Panc1 (cell line): ENCODE results near the gene TMEM50B. TPM values are rescaled to one million over a fixed set of nuclear protein-coding genes. Genes with fewer than 3 reads are reported as not detected.

Experiments used
- ATAC-seq: fragments of 200-7000 bp; cut with Tn5 transposase; 2 replicates; pipeline ENCODE4 v1.9.1; 2020; ENCODE audit warnings: mild to moderate bottlenecking, moderate library complexity
- BruUV-seq: library from RNA; stranded (reverse); fragments of 400-500 nt; replicated peaks from 2 replicates; lab custom pipeline; 2021; lab: Mats Ljungman, UMichigan
- CTCF ChIA-PET: fragments of 300-600 bp; sonication (Branson Sonifier 250); formaldehyde crosslinking; loops from one replicate; lab custom pipeline; 2022; ENCODE audit warnings: antibody characterized with exemption; lab: Charles Lee
- POLR2A ChIA-PET: fragments of 300-600 bp; sonication (Branson Sonifier 250); formaldehyde crosslinking; loops from one replicate; lab custom pipeline; 2022; ENCODE audit warnings: antibody characterized with exemption; lab: Charles Lee
- DNase-seq: peaks from one replicate; pipeline ENCODE4 v3.0.0-alpha.2; 2010; ENCODE audit warnings: low read depth, low spot score
- H3K27ac ChIP-seq: 2 replicates; pipeline ENCODE4 v1.5.1; 2011; ENCODE audit warnings: mild to moderate bottlenecking, low read length, inconsistent platforms
- H3K27me3 ChIP-seq: fragments of 200-500 bp; sonication (Bioruptor generic); 2 replicates; pipeline ENCODE4 v1.6.0; 2014; ENCODE audit warnings: low read length, inconsistent platforms; ENCODE audit not compliant: control insufficient read depth, insufficient read depth
- H3K36me3 ChIP-seq: fragments of 200-500 bp; sonication (Bioruptor generic); 2 replicates; pipeline ENCODE4 v1.5.1; 2014; ENCODE audit warnings: inconsistent platforms, mild to moderate bottlenecking, low read length, moderate library complexity; ENCODE audit not compliant: control insufficient read depth, insufficient read depth
- H3K4me1 ChIP-seq: 2 replicates; pipeline ENCODE4 v1.5.1; 2011; ENCODE audit warnings: inconsistent platforms, mild to moderate bottlenecking, low read length, moderate library complexity; ENCODE audit not compliant: control insufficient read depth, insufficient read depth
- H3K4me3 ChIP-seq, 2 experiments: 2 replicates each; pipeline ENCODE4 v1.5.1; 2011 to 2012; ENCODE audit warnings: low read depth in 2 of 2, low read length in 2 of 2, mild to moderate bottlenecking in 2 of 2, inconsistent platforms in 1 of 2, moderate library complexity in 1 of 2
- H3K9me3 ChIP-seq: fragments of 200-500 bp; sonication (Bioruptor generic); 2 replicates; pipeline ENCODE4 v1.5.1; 2014; ENCODE audit warnings: low read depth, mild to moderate bottlenecking, inconsistent platforms, low read length, moderate library complexity; ENCODE audit not compliant: control insufficient read depth, insufficient read depth
- CTCF ChIP-seq: fragments of 450-650 bp; IDR thresholded peaks from 2 replicates; pipeline ENCODE4 v1.5.1; 2017; ENCODE audit warnings: mild to moderate bottlenecking
- POLR2AphosphoS5 ChIP-seq: IDR thresholded peaks from 2 replicates; pipeline ENCODE4 v1.6.1; 2012; ENCODE audit warnings: mild to moderate bottlenecking, low read depth, low read length, moderate library complexity
- SIN3A ChIP-seq: IDR thresholded peaks from 2 replicates; pipeline ENCODE4 v1.6.1; 2012; ENCODE audit warnings: low read depth, mild to moderate bottlenecking, low read length, moderate library complexity, borderline replicate concordance; ENCODE audit not compliant: insufficient read depth
- TCF7L2 ChIP-seq: IDR thresholded peaks from 2 replicates; pipeline ENCODE4 v1.6.1; 2011; ENCODE audit warnings: mild to moderate bottlenecking, low read depth, low read length, inconsistent platforms
- in situ Hi-C: cut with HindIII; loops from 2 replicates; pipeline ENCODE4 v1.10.0; 2016; ENCODE audit warnings: low sequenced_read_pairs, low pct_unique_long_range_greater_than_20kb
- intact Hi-C: fragments of 100-400 bp; cut with micrococcal nuclease; formaldehyde crosslinking; loops from one replicate; pipeline ENCODE4 v1.10.0; 2022; ENCODE audit not compliant: unreplicated experiment
- total RNA-seq: library from RNA; stranded (reverse); gene quantifications from one replicate; pipeline ENCODE4 v1.2.1, GENCODE V29; 2021; ENCODE audit not compliant: unreplicated experiment
- TF ChIP-seq, protein P1 (sequence below), 2 experiments: IDR thresholded peaks; 2 replicates each; pipeline ENCODE4 v1.6.1; 2011 to 2012; ENCODE audit warnings: low read depth in 2 of 2, control low read depth in 1 of 2, low read length in 1 of 2, mild to moderate bottlenecking in 1 of 2, moderate library complexity in 1 of 2; ENCODE audit not compliant: insufficient read depth in 1 of 2

TMEM50B gene
- total RNA-seq, 1 experiment from 2014 or later, result 18.5 TPM

- H3K9me3 ChIP-seq, result no peaks in the 10 kb centered on the region
- intact Hi-C loops (no loop called here), in situ Hi-C loops (no loop called here)
- H3K36me3 ChIP-seq, result peaks cover 23% of the 10 kb centered on the region
- POLR2A ChIA-PET, result interaction anchor here (0.6 kb wide), 1 partner anchor 76 kb away, joined by 3 read pairs; no protein-coding TSS in a partner anchor
- CTCF ChIA-PET, result no interaction called here
- no peaks in the 10 kb centered on the region for H3K27me3 ChIP-seq
- no peaks in the 10 kb centered on the region for H3K4me1 ChIP-seq
- no TSS peak for BruUV-seq
- no peak overlapping the region for H3K27ac ChIP-seq
- no peak overlapping the region for H3K4me3 ChIP-seq
- DNase-seq, result no peak
- no peak for ATAC-seq
- TF ChIP-seq SIN3A (no peak), CTCF (no peak), POLR2AphosphoS5 (no peak)
- TF ChIP-seq, protein P1, sequence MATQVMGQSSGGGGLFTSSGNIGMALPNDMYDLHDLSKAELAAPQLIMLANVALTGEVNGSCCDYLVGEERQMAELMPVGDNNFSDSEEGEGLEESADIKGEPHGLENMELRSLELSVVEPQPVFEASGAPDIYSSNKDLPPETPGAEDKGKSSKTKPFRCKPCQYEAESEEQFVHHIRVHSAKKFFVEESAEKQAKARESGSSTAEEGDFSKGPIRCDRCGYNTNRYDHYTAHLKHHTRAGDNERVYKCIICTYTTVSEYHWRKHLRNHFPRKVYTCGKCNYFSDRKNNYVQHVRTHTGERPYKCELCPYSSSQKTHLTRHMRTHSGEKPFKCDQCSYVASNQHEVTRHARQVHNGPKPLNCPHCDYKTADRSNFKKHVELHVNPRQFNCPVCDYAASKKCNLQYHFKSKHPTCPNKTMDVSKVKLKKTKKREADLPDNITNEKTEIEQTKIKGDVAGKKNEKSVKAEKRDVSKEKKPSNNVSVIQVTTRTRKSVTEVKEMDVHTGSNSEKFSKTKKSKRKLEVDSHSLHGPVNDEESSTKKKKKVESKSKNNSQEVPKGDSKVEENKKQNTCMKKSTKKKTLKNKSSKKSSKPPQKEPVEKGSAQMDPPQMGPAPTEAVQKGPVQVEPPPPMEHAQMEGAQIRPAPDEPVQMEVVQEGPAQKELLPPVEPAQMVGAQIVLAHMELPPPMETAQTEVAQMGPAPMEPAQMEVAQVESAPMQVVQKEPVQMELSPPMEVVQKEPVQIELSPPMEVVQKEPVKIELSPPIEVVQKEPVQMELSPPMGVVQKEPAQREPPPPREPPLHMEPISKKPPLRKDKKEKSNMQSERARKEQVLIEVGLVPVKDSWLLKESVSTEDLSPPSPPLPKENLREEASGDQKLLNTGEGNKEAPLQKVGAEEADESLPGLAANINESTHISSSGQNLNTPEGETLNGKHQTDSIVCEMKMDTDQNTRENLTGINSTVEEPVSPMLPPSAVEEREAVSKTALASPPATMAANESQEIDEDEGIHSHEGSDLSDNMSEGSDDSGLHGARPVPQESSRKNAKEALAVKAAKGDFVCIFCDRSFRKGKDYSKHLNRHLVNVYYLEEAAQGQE (IDR thresholded peaks at IDR 0.05; ENCODE audit: insufficient read depth in 1 of 2, low read depth in 2 of 2, low read length in 1 of 2), result no peak
These were observed 34.5 kb upstream of the TMEM50B start for GRCh38 chr21:33514229-33514628.

DNA sequence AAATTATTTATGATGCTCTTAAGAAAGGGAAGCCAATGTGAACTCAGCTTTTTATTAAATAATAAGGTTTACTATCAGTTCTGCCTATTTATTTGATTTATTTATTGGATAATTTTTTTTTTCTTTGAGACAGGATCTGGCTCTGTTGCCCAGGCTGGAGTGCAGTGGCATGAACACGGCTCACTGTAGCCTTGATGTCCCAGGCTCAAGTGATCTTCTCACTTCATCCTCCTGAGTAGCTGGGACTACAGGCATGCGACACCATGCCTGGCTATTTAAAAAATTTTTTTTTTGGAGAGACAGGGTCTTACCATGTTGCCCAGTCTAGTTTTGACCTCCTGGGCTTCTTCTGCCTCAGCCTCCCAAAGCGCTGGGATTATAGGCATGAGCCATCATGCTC, 32.7 kb upstream of the TMEM50B start:
- Histone ChIP-seq H3K36me3 (peaks cover 24% of the 10 kb centered on the region), H3K4me3 (no peak overlapping the region), H3K4me1 (no peaks in the 10 kb centered on the region), H3K27ac (no peak overlapping the region), H3K27me3 (no peaks in the 10 kb centered on the region), H3K9me3 (no peaks in the 10 kb centered on the region)
- ATAC-seq, result no peak
- in situ Hi-C loops, result no loop called here
- TF ChIP-seq TCF7L2 (no peak), POLR2AphosphoS5 (no peak), CTCF (no peak), SIN3A (no peak)
- TF ChIP-seq, protein P1 (IDR thresholded peaks at IDR 0.05; ENCODE audit: insufficient read depth in 1 of 2, low read depth in 2 of 2, low read length in 1 of 2), result no peak
- ChIA-PET CTCF (no interaction called here), POLR2A (no interaction called here)
- no peak for DNase-seq
- intact Hi-C loops, result no loop called here
- BruUV-seq, result no TSS peak
